Raji (cell line): ENCODE results near the gene PID1.

Experiments
- POLR2A ChIP-seq: IDR thresholded peaks from 2 replicates; pipeline ENCODE4 v1.6.1; 2011; ENCODE audit warnings: low read depth, low read length, control low read depth; ENCODE audit not compliant: insufficient read depth

PID1 gene

GRCh38 chr2:229089776-229090175, 181.3 kb downstream of the PID1 start:
- no peak for TF ChIP-seq POLR2A

- no peak for TF ChIP-seq POLR2A
These were observed 182.0 kb downstream of the PID1 start for GRCh38 chr2:229088966-229089700.

DNA sequence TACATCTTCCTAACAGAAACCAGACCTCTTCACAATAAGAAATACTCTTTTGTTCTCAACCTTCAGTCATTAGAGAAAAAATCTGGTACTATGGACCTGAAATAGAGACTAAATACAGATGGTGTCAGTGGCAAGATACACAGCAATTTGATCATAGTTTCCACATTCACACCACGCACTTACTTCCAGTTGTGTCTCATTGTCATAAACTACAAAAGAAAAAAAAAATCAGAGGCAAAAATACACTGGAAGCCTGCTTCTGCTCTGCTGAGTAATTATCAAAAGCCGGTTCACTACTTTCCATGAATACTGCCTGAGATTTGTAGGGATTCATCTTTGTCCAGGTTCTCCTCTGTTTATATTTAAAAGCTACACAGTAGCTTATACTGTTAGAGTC, 182.6 kb downstream of the PID1 start:
- TF ChIP-seq POLR2A: no peak

GRCh38 chr2:229087843-229088516, 183.1 kb downstream of the PID1 start:
- no peak for TF ChIP-seq POLR2A

GRCh38 chr2:229087267-229087666, 183.8 kb downstream of the PID1 start:
- no peak for TF ChIP-seq POLR2A

DNA sequence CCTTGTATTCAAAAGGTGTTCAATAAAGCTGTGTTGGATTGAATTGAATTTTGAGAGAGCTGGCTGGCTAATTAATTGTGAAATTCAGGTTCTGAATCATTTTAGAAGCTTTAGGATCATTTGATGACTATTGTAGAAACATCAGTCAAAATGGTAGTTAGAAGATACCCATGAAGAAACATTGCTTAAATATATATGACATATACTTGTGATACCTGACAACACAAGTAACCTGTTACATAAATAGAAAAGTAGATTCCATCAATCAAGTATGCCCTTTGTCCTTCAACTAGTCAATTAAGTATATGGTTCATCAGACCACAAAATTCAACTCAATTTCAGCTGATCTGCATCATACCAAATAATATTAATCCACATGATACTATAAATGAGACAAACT, 185.6 kb downstream of the PID1 start:
- no peak for TF ChIP-seq POLR2A

DNA sequence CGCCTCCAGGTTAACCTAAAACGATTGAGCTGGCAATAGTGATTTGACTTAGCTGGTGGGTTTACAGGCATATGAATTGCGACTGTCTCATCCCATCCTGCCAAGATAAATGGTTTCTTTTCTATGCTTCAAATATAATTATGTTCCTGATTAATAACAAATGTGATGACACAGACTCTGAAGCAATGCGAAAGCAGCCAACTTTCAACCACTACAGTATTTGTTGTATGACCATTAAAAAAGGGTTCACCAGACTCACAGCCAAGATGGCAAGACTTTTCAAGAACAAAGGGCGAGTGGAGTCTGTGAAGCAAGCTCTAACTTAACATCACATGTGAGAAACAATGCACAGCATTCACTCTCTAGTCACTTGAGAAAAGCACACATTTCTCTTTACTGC, 186.6 kb downstream of the PID1 start:
- TF ChIP-seq POLR2A: no peak

- TF ChIP-seq POLR2A: no peak
These were observed 187.3 kb downstream of the PID1 start for GRCh38 chr2:229083606-229084340.

DNA sequence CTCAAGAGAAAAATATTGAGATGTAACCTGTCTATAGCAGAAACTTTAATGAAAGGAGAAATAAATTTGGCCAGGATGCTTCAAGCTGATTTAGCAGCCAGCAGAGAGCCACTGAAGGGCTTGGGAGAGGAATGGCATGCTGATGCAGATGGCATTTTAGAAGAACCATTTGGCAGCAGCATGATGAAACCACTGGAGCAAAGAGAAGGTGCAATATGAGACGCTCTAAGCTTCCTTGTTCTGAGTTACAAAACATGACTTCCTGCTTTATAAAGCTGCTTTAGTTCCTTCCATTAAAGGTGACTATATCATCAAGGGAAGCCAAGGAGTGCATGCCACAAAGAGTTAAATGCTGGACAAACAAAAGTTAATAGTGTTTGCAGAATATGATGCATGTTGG, 189.7 kb downstream of the PID1 start:
- no peak for TF ChIP-seq POLR2A

DNA sequence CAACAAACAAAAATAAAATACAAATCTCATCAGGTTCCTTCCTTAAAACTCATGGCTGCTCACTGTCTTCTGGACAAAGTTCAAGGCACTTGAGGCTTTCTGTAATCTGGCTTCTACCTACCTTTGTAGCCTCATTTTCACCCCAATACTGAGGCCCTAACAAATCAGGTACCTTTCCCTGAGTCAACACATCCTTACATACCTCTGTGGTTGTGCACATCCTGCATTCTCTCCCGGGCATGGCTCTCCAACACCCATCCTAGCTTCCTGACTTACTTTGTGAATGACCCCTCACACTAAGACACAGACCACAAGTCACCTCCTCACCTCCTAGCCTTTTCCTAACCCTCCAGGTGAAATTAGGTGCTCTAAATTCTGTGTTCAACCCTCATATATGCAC, 190.9 kb downstream of the PID1 start:
- no peak for TF ChIP-seq POLR2A

DNA sequence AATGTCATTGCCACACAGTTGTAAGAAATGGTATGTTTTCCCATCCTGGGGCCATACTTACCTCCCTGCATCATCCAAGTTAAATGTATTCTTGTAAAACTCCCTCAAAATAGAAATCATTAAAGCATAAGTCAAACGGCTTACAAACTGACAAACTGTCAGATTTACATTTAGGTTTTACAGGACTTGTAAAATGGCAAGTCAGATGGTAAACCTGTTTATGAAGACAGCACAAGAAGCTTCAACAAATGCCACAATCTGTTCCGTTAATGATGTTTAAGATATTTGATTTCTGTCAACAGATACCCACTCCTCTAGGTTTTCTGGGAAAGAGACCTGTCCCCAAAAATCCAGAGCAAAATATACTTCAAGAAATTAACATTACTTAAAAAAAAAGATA, 197.2 kb downstream of the PID1 start:
- no peak for TF ChIP-seq POLR2A

GRCh38 chr2:229071292-229071976, 199.7 kb downstream of the PID1 start:
- no peak for TF ChIP-seq POLR2A

- no peak for TF ChIP-seq POLR2A
These were observed 204.9 kb downstream of the PID1 start for GRCh38 chr2:229066121-229066715.

DNA sequence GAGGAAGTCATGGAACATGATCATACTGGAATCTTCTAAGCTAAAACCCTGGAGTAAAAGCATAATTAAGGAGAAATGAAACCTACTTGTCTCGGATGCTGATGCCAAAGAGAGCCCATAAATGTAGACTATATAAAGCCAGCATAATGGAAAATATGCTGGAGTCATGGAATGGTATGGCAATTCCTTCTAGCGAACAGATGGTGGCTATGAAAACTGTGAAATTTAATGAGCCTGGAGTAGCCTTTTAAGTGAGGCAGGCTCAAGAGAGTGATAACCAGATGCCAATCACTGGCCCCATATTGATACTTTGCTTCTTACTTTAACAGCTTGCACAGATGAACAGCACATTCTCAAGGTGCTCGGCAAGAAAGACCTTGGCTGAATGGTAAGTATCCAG, 206.3 kb downstream of the PID1 start:
- no peak for TF ChIP-seq POLR2A

DNA sequence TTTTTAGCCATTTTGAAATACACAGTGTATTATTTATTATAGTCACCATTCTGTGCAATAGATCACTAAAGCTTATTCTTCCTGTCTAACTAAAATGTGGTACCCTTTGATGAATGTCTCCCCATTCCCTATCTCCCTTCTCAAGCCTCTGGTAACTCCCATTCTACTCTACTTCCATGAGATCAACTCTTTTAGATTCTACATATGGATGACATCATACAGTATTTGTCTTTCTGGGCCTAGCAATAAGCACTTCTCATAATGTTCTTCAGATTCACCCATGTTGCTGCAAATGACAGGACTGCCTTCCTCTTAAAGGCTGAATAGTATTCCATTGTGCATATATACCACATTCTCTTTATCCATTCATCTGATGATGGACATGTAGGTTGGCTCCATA, 210.9 kb downstream of the PID1 start:
- no peak for TF ChIP-seq POLR2A
